Renal cortical epithelial cell (primary cell): ENCODE measurements around the gene SUMF1. TPM values are rescaled to one million over a fixed set of nuclear protein-coding genes. Genes with fewer than 3 reads are reported as not detected.
A peak's percentile ranks its signal among the peaks of the same experiment; 100 is the strongest.
"Not testable (repeated sequence)": the region's sequence is repeated elsewhere in the genome, so short reads cannot be mapped to it uniquely, and the experiment has no call there.

Source experiments
- DNase-seq: peaks from one replicate; pipeline ENCODE4 v3.0.0-alpha.2; 2011; ENCODE audit warnings: low read depth
- total RNA-seq: library from RNA; depleted of rRNA; stranded (reverse); fragments of >200 nt; gene quantifications from 2 replicates; pipeline ENCODE4 v1.2.3, GENCODE V29; 2014

SUMF1 gene
- total RNA-seq, 1 donor from 2014 or later, result 94.0 TPM

GRCh38 chr3:4338751-4339150 lies 128.3 kb downstream of the SUMF1 start:
- no peak for DNase-seq

DNA sequence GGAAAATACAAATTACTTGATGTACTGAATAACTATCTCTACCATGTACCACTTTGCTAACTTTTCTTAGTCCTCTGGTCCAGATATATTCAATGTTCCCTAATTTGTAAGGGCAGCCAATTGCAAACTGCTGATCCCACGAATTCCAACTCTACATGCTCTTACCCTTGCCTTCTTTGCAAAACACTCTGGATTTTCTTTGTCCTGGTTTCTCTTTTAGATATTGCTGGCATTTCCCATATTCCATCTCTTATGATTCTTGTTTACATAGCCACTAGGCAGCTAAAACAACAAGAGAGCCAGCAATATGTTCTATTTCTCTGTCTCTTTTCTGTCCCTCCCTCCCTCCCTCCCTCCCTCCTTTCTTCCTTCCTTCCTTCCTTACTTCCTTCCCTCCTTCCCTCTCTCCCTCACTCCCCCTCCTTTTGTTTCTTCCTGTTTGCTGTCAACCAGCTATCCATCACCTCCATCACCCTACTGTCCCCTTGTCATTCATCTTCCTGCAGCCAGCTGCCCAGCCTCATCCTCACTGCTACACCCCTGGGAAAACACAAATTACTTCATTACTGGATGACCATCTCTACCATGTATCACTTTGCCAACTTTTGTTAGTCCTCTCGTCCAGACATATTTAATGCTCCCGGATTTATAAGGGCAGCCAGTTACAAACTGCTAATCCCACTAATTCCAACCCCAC lies 130.1 kb downstream of the SUMF1 start:
- DNase-seq, result no peak

GRCh38 chr3:4335840-4336562 lies 131.1 kb downstream of the SUMF1 start:
- no peak for DNase-seq

- DNase-seq, result no peak
Measured at GRCh38 chr3:4334548-4334947, 132.5 kb downstream of the SUMF1 start.

- DNase-seq, result no peak
Measured at GRCh38 chr3:4332991-4333390, 134.1 kb downstream of the SUMF1 start.

- no peak for DNase-seq
Measured at GRCh38 chr3:4332574-4332973, 134.5 kb downstream of the SUMF1 start.

GRCh38 chr3:4332111-4332510 lies 135.0 kb downstream of the SUMF1 start:
- DNase-seq, result no peak

GRCh38 chr3:4329806-4330205 lies 137.3 kb downstream of the SUMF1 start:
- DNase-seq, result not testable (repeated sequence)

GRCh38 chr3:4326868-4327267 lies 140.2 kb downstream of the SUMF1 start:
- no peak for DNase-seq

GRCh38 chr3:4323246-4324027 lies 143.6 kb downstream of the SUMF1 start:
- DNase-seq, result no peak

- DNase-seq, result peak; percentile 76
Measured at GRCh38 chr3:4322635-4323034, 144.4 kb downstream of the SUMF1 start.

GRCh38 chr3:4321732-4322131 lies 145.3 kb downstream of the SUMF1 start:
- DNase-seq, result no peak

DNA sequence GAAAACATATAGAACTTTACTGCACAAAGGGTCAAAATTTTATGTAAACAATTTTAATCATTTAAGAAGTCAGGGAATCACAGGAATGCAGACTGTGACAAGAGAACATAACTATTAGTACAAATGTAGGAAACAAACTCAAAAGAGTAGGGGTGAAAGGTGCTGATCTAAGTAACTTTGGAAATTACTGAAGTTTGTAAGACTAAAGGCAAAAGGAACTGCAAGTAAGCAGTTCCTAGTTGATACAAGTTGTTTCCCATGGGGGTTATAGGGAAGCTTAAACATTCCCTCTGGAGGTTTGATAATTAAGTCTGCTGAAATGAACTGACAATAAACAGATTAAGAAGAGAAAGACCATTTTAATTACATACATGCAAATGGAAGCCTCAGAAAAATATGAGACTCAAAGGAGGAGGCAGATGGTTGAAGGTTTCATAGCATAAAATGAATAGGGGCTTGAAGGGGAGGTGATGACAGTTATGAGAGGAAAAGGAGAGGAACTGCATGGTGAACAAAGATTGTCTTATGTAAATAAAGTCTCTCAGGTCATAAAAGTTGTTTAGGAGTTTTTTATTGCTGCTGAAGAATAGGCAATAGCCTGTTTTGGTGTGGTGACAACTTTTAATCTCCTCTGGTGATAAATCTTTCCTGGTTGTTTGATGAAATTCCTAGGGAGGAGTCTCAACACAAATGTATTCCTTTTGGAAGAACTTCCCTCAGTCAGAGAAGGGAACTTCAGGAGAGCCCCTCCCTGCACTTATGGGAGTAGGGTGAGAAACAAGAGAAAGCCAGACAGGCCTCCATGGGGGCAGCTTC lies 146.8 kb downstream of the SUMF1 start:
- no peak for DNase-seq

GRCh38 chr3:4314688-4315087 lies 152.4 kb downstream of the SUMF1 start:
- DNase-seq, result no peak

GRCh38 chr3:4313606-4314293 lies 153.3 kb downstream of the SUMF1 start:
- DNase-seq, result no peak

- no peak for DNase-seq
Measured at GRCh38 chr3:4311496-4311895, 155.6 kb downstream of the SUMF1 start.

Other genes starting within 250 kb of the SUMF1 start
- 9.6 and 16.8 TPM in 2 replicates for gene SETMAR, start 163.9 kb downstream of the SUMF1 start, total RNA-seq
- 7.8 and 30.0 TPM in 2 replicates for gene ITPR1, start 26.1 kb upstream of the SUMF1 start, total RNA-seq